Panc1 (cell line): ENCODE measurements around the gene PPP4C.

Source experiments
- CTCF ChIP-seq: fragments of 450-650 bp; IDR thresholded peaks from 2 replicates; pipeline ENCODE4 v1.5.1; 2017; ENCODE audit warnings: mild to moderate bottlenecking
- SIN3A ChIP-seq: IDR thresholded peaks from 2 replicates; pipeline ENCODE4 v1.6.1; 2012; ENCODE audit warnings: low read depth, mild to moderate bottlenecking, low read length, moderate library complexity, borderline replicate concordance; ENCODE audit not compliant: insufficient read depth
- TCF7L2 ChIP-seq: IDR thresholded peaks from 2 replicates; pipeline ENCODE4 v1.6.1; 2011; ENCODE audit warnings: mild to moderate bottlenecking, low read depth, low read length, inconsistent platforms

GRCh38 chr16:30030011-30030685, 45.6 kb upstream of the PPP4C start:
- TF ChIP-seq CTCF (no peak), SIN3A (no peak), TCF7L2 (no peak)
